Endothelial cell of umbilical vein (primary cell): ENCODE measurements around the gene MYO1A. TPM values are rescaled to one million over a fixed set of nuclear protein-coding genes. Genes with fewer than 3 reads are reported as not detected.

Source experiments
- BruUV-seq: library from RNA; stranded (reverse); fragments of 400-500 nt; replicated peaks from 2 replicates; lab custom pipeline; 2021; lab: Mats Ljungman, UMichigan
- CTCF ChIA-PET: fragments of 300-600, 350-600 bp; sonication (Branson Sonifier 250); formaldehyde crosslinking; loops from one replicate; lab custom pipeline; 2021; ENCODE audit warnings: antibody characterized with exemption, inconsistent platforms; lab: Charles Lee
- POLR2A ChIA-PET: fragments of 300-600, 350-600 bp; sonication (Branson Sonifier 250); formaldehyde crosslinking; loops from one replicate; lab custom pipeline; 2021; ENCODE audit warnings: antibody characterized with exemption, inconsistent platforms; lab: Charles Lee
- DNase-seq: peaks from one replicate; pipeline ENCODE4 v3.0.0-alpha.2; 2011; ENCODE audit warnings: low read depth, low spot score
- FAIRE-seq: peaks from 2 replicates; lab custom pipeline; 2011; peaks lifted over from hg19 to GRCh38; lab: Jason Lieb, UNC
- H2AFZ ChIP-seq: 2 replicates; pipeline ENCODE4 v1.6.0; 2012; ENCODE audit warnings: low read depth, low read length, control low read depth, inconsistent platforms
- H3K27ac ChIP-seq: 2 replicates; pipeline ENCODE4 v1.5.1; 2011; ENCODE audit warnings: low read depth, mild to moderate bottlenecking, control low read depth, low read length, moderate library complexity; ENCODE audit not compliant: insufficient read depth
- H3K27me3 ChIP-seq, 2 experiments: 2 replicates each; pipeline versions ENCODE4 v1.6.0 to v1.6.1; 2011; ENCODE audit warnings: low read length in 2 of 2, mixed read lengths in 1 of 2; ENCODE audit not compliant: control insufficient read depth in 2 of 2, insufficient read depth in 2 of 2
- H3K36me3 ChIP-seq, 2 experiments: 2 replicates in 1 of 2; 3 replicates in 1 of 2; pipeline ENCODE4 v1.5.1; 2011; ENCODE audit warnings: low read length in 2 of 2, mild to moderate bottlenecking in 1 of 2, moderate library complexity in 1 of 2; ENCODE audit not compliant: control insufficient read depth in 2 of 2, insufficient read depth in 2 of 2; ENCODE audit errors: extremely low read depth in 1 of 2
- H3K4me1 ChIP-seq: 3 replicates; pipeline ENCODE4 v1.5.1; 2011; ENCODE audit warnings: mild to moderate bottlenecking, low read length; ENCODE audit not compliant: control insufficient read depth, insufficient read depth; ENCODE audit errors: extremely low read depth
- H3K4me2 ChIP-seq: 2 replicates; pipeline ENCODE4 v1.6.1; 2011; ENCODE audit warnings: low read length, control low read depth, mixed read lengths; ENCODE audit not compliant: insufficient read depth
- H3K4me3 ChIP-seq, 3 experiments: fragments of 200-600 bp in 1 of 3; sonication (generic), shearing (Covaris generic) in 1 of 3; replicated peaks in 1 of 3; 2 replicates each; pipeline ENCODE4 v1.5.1; 2011 to 2016; ENCODE audit warnings: control low read depth in 3 of 3, low read length in 3 of 3, mild to moderate bottlenecking in 2 of 3, inconsistent platforms in 1 of 3, low read depth in 1 of 3, moderate library complexity in 1 of 3; ENCODE audit not compliant: insufficient read depth in 1 of 3
- H3K79me2 ChIP-seq: 2 replicates; pipeline ENCODE4 v1.6.0; 2012; ENCODE audit warnings: low read length, inconsistent platforms; ENCODE audit not compliant: control insufficient read depth, insufficient read depth
- H3K9ac ChIP-seq: replicated peaks from 2 replicates; pipeline ENCODE3; 2011; ENCODE audit warnings: low read length, control low read depth; ENCODE audit not compliant: insufficient read depth; ENCODE audit errors: extremely low read depth
- H3K9me1 ChIP-seq: replicated peaks from 3 replicates; pipeline ENCODE4 v1.6.0; 2011; ENCODE audit warnings: mild to moderate bottlenecking, low read length; ENCODE audit not compliant: control insufficient read depth, insufficient read depth; ENCODE audit errors: extremely low read depth
- H3K9me3 ChIP-seq: replicated peaks from 2 replicates; pipeline ENCODE4 v1.5.1; 2012; ENCODE audit warnings: low read length, inconsistent platforms; ENCODE audit not compliant: control insufficient read depth, insufficient read depth
- H4K20me1 ChIP-seq: replicated peaks from 2 replicates; pipeline ENCODE3; 2011; ENCODE audit warnings: mild to moderate bottlenecking, low read length; ENCODE audit not compliant: control insufficient read depth, insufficient read depth; ENCODE audit errors: extremely low read depth
- CTCF ChIP-seq, 2 donors: IDR thresholded peaks; 1 replicate in 1 of 2; 2 replicates in 1 of 2; pipeline ENCODE4 v1.5.1; 2011; ENCODE audit warnings: low read length in 2 of 2, mild to moderate bottlenecking in 2 of 2, moderate library complexity in 2 of 2, control low read depth in 1 of 2, inconsistent platforms in 1 of 2, low read depth in 1 of 2; ENCODE audit not compliant: insufficient read depth in 1 of 2; ENCODE audit errors: extremely low read depth in 1 of 2
- EZH2 ChIP-seq: IDR thresholded peaks from 2 replicates; pipeline ENCODE4 v1.6.1; 2012; ENCODE audit warnings: borderline replicate concordance, low read depth, mild to moderate bottlenecking, moderate library complexity, low read length, inconsistent platforms; ENCODE audit not compliant: severe bottlenecking
- FOS ChIP-seq: IDR thresholded peaks from 2 replicates; pipeline ENCODE4 v1.6.1; 2011; ENCODE audit warnings: mild to moderate bottlenecking, low read length, moderate library complexity, borderline replicate concordance; ENCODE audit not compliant: insufficient read depth
- GATA2 ChIP-seq: IDR thresholded peaks from 2 replicates; pipeline ENCODE4 v1.7.0; 2011; ENCODE audit warnings: low read depth, mild to moderate bottlenecking, moderate library complexity, mixed read lengths, low read length; ENCODE audit not compliant: insufficient read length, insufficient read depth
- JUN ChIP-seq: IDR thresholded peaks from 2 replicates; pipeline ENCODE4 v1.6.1; 2011; ENCODE audit warnings: borderline replicate concordance, low read depth; ENCODE audit not compliant: insufficient read length, insufficient read depth
- MYC ChIP-seq: IDR thresholded peaks from one replicate; pipeline ENCODE4 v1.6.1; 2011; ENCODE audit warnings: mild to moderate bottlenecking, low read depth, low read length
- POLR2A ChIP-seq: IDR thresholded peaks from 2 replicates; pipeline ENCODE4 v1.6.1; 2012; ENCODE audit warnings: low read depth, mild to moderate bottlenecking, control low read depth, low read length
- POLR2AphosphoS5 ChIP-seq: IDR thresholded peaks from 2 replicates; pipeline ENCODE4 v1.6.1; 2012; ENCODE audit warnings: low read depth, mild to moderate bottlenecking, control low read depth, low read length, moderate library complexity; ENCODE audit not compliant: insufficient read depth
- dilution Hi-C: fragments of 300-500 bp; cut with MboI; formaldehyde crosslinking; loops from one replicate; pipeline ENCODE4 v1.15.0; 2019; ENCODE audit warnings: low sequenced_read_pairs; ENCODE audit not compliant: extremely low pct_ligation_motif_present
- intact Hi-C: fragments of 100-400 bp; cut with micrococcal nuclease; formaldehyde crosslinking; loops from one replicate; pipeline ENCODE4 v1.10.0; 2022
- polyA plus RNA-seq, 4 experiments: library from polyadenylated mRNA; depleted of rRNA in 3 of 4; stranded (reverse) in 3 of 4; unstranded in 1 of 4; fragments of >200 nt; gene quantifications; 2 replicates each; pipeline versions ENCODE4 v1.2.1 to v1.2.3, GENCODE V29; 2011 to 2012; ENCODE audit warnings: missing spikeins in 1 of 4
- total RNA-seq: library from RNA; stranded (reverse); gene quantifications from 2 replicates; pipeline ENCODE4 v1.2.3, GENCODE V29; 2021
- TF ChIP-seq, protein P1 (sequence below): IDR thresholded peaks from 2 replicates; pipeline ENCODE4 v1.6.1; 2011; ENCODE audit not compliant: insufficient read depth, insufficient read length

MYO1A gene
- total and polyA plus RNA-seq, 2 donors (not counting 3 experiments of a cell fraction or from before 2014, with no cell fraction given) = not detected

- no peaks in the 10 kb centered on the region for H4K20me1 ChIP-seq
- BruUV-seq = no TSS peak
- no peak overlapping the region for H3K9ac ChIP-seq
- H3K79me2 ChIP-seq = no peaks in the 10 kb centered on the region
- dilution Hi-C loops (no loop called here), intact Hi-C loops (no loop called here)
- DNase-seq = no peak
- POLR2A ChIA-PET = no interaction called here
- H3K9me1 ChIP-seq = no peaks in the 10 kb centered on the region
- TF ChIP-seq CTCF (IDR thresholded peaks at IDR 0.05; ENCODE audit: extremely low read depth in 1 of 2, insufficient read depth in 1 of 2, low read depth in 1 of 2, low read length in 2 of 2) (no peak), JUN (no peak), POLR2AphosphoS5 (no peak), FOS (no peak), POLR2A (no peak), GATA2 (no peak), EZH2 (no peak), MYC (no peak)
- TF ChIP-seq, protein P1, sequence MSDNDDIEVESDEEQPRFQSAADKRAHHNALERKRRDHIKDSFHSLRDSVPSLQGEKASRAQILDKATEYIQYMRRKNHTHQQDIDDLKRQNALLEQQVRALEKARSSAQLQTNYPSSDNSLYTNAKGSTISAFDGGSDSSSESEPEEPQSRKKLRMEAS = no peak
- no peak overlapping the region for H3K4me3 ChIP-seq
- CTCF ChIA-PET = interaction anchor here (1.3 to 1.6 kb wide), 4 partner anchors 11 to 244 kb away, joined by 3 to 7 read pairs (median 4); no protein-coding TSS in a partner anchor
- no peaks in the 10 kb centered on the region for H3K4me1 ChIP-seq
- H2AFZ ChIP-seq = no peak overlapping the region
- H3K9me3 ChIP-seq = no peaks in the 10 kb centered on the region
- FAIRE-seq = no peak
- peaks cover 2 to 4% of the 10 kb centered on the region in 2 experiments for H3K27me3 ChIP-seq
- H3K4me2 ChIP-seq = no peak overlapping the region
- no peaks in the 10 kb centered on the region for H3K36me3 ChIP-seq
- no peak overlapping the region for H3K27ac ChIP-seq
Observed at GRCh38 chr12:57019983-57020719, 29.8 kb downstream of the MYO1A start.
